HG03571 (cell line): ENCODE data around the gene SH3PXD2B.

ENCODE experiments used
- ATAC-seq: cut with Tn5 transposase; IDR thresholded peaks from one replicate; pipeline ENCODE4 v1.9.1; 2021; ENCODE audit not compliant: unreplicated experiment

SH3PXD2B gene

DNA sequence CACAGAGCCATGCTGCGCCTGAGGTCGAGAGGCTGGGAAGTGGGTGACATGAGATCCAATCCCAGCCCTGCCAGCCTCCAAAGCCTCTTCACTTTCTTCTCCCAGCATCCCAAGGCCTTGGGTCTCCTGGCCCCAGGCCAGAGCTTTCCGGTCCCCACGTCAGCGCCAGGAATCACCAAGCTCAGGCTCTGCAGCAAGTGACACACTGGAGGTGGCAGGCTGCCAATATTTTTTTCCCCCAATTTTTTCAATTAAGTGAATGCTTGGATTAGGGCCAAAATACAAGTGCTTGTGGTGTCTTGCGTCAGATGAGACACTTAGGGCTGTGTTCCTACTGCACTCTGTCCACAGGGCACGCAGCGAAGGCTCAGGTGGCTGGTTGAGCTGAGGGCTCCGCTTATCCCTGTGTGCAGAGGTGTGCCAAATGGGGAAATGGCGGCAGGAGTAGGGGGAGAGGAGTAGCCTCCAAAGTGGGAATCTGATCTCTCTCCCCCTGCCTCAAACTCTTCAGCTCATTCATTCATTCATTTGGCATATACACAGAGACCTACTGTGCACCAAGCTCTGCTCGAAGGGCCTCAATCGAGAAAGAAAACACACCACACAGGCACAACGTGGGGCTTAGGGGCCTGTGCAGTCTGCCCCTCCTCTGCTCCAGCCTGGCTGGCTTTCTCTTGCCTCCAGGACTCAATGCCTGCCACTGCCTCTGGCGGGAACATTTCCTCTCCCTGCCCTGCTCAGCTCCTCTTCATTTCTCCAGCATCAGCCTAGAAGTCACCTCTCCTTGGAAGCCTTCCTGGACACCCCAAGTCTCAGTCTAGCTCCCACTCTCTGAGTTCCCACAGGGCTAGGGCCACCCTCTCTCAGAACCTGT is 16.6 kb downstream of the SH3PXD2B start:
- no peak for ATAC-seq

DNA sequence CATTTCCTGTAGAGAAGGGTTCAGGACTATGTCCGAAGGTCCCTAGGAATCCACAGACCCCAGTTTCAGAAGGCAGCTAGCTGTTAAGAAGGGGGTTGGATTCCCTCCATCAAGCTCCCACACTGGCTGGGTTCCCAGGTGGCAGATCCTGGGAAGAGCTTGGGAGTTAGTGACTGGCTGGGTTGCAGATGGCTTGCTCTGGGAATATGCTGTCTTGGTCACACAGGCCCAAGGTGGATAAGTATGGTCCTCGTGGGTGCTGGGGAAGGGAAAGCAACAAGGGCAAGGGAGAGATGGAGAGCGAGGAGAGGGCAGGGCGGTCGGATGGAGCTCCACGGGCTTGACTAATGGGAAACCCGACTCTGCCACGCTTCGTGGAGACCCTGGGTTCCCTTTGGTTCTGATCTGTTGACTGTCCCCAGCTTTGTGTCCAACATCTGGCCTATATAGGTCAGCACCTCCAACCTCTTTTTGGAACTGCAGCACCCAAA is 17.4 kb downstream of the SH3PXD2B start:
- no peak for ATAC-seq

DNA sequence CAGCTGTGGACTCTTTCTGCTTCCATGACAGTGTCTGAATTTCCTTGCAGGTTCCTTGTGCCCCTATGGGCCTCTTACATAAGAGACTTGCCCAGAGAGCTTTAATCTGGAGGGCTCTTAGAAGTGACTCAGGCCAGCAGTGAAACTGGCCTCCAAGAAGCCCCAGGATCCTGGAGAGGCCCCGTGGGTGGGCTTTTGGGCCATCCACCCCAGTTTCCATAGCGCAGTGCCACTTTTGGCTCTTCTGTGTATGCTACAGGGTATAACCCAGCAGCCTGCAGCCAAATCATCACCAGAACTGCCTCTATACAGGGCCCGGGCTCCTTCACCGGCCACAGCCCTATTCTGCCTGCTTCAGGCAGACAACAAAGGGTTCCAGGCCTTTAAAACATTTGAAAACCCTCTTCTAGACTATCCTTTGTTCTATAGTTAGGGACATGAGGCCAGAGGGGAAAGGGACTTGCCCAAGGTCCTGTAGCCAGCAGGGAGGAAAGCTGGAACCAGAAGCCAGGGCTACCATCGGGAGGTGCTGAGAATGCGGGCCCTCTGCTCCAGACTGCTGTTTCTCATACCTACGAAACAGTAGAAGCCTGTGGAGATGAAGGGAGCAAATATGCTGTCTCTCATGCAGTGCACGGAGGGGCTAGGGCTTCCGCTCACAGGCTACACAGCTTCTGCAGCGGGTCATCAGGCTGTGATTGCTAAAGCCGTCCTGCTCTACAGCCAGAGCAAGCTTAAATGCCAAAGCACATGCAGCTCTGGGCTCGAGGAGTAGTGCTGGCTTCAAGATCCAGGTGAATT is 18.0 kb downstream of the SH3PXD2B start:
- no peak for ATAC-seq

DNA sequence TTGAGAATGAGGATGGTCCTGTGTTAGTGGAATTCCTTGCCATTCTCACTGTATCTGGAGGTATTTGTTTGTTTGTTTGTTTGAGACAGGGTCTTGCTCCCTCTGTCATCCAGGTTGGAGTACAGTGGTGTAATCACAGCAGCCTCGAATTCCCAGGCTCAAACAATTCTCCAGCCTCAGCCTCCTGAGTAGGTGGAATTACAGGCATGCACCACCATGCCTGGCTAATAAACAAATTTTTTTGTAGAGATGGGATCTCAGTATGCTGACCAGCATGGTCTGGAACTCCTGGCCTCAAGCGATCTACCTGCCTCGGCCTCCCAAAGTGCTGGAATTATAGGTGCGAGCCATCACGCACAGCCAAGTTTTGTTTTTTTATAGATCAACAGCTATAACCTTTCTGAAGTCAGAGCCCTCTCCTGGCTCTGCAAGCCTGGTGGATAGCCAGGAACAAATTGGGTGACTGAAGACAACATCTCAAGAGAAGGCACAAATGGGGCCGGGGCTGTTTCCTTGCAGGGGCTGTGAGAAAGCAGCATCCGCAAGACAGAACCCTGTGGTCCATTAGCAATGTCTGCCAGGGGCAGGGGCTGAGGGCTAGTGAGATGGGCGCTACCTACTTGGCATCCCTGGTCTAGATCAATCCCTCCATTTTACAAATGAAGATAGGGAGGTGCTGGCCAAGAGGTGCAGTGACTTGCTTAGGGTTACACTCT is 18.8 kb downstream of the SH3PXD2B start:
- ATAC-seq = no peak

GRCh38 chr5:172434251-172434650 is 20.1 kb downstream of the SH3PXD2B start:
- ATAC-seq = no peak

GRCh38 chr5:172433513-172433912 is 20.8 kb downstream of the SH3PXD2B start:
- no peak for ATAC-seq

DNA sequence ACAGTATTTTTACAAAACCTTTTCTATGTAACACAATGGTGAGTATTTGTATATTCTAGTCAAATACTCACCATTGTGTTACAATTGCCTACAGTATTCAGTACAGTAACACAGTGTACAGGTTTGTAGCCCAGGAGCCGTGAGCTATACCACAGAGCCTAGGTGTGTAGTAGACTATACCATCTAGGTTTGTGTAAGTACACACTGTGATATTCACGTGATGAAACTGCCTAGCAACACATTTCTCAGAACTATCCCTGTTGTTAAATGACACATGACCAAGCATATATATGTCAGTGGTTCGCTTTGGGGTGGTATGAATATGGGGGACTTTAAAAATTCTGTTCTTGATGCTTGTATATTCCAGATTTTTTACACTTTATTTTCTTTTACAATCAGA is 21.3 kb downstream of the SH3PXD2B start:
- no peak for ATAC-seq

DNA sequence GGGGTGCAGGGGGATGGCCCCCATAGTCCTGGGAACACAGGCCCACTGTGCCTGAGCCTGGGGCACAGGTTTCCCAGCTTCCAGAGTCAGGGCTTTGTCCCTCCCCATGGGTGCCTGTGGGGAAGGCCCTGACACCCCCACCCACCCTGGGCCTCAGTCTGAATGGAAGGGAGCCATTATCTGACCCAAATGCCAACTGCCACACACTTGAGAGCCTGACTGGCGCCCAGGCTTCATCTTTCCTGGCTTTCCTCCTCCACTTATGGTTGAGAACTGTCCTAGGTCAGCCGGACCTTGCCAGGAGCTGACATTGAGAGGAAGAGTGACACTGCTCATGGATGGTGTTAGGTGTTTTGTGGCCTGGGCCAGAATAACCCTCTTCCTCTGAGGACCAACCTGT is 24.0 kb downstream of the SH3PXD2B start:
- no peak for ATAC-seq

GRCh38 chr5:172429201-172429940 is 25.0 kb downstream of the SH3PXD2B start:
- no peak for ATAC-seq

DNA sequence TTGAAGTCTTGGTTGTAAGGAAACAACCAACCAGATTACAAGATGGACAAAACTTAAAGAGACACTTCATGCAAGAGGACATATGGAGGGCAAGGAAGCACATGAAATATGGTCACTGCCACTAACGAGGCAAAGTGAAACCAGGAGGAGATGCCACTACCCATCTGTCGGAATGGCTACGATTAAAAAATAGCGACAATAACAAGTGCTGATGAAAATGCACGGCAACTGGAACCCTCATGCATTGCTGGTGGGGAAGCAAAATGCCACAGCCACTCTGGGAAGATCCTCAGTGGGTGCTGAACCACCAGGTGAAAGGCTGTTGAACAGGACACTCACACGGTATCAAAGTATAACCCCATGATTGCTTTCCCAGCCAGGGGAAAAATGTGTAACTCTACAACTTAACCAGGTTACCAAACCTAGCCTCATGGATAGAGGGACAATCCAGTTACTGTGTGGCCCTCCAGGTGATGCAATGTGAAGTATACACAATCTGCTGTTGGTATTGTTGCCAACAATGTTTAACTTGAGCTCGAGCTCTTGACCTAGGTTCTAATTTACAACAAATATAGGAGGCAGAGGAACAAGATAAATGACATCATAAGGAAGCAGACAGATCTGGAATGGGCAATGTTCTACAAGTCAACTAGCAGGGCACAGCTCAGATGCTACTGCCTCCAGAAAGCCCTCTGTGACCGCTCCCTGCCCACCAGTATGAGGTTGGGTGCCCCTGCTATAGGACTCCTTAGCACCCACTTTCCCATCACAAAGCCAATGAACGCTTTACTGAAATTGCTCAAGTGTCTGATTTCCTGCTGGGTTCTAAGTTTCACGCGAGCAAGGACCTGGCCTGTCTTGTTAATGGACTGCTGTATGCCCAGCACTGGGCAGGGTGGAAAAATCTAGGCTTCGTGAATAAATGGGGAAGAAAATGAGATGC is 25.8 kb downstream of the SH3PXD2B start:
- no peak for ATAC-seq

- no peak for ATAC-seq
These were observed 27.1 kb downstream of the SH3PXD2B start for GRCh38 chr5:172427202-172427601.

GRCh38 chr5:172426086-172426485 is 28.2 kb downstream of the SH3PXD2B start:
- ATAC-seq = no peak

DNA sequence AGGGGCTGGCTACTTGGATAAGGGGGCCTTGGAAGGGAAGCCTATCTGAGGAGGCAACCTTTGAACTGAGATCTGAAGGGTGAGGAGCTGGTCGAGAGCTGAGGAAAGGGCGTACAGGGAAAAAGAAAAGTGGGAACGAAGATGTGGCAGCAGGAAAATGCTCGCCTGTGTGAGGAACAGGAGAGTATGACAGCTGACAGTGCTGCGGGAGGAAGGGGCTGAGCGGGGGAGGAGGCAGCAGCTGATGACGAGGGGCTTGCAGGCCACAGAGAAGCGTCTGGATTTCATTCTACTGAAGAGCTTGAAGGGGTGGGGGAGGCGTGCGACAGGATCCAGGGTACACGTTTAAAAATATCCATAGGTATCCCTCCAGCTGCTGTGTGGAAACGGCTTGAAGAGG is 28.9 kb downstream of the SH3PXD2B start:
- ATAC-seq = no peak

- ATAC-seq = no peak
These were observed 29.5 kb downstream of the SH3PXD2B start for GRCh38 chr5:172424808-172425207.

- ATAC-seq = no peak
These were observed 30.2 kb downstream of the SH3PXD2B start for GRCh38 chr5:172424111-172424490.

DNA sequence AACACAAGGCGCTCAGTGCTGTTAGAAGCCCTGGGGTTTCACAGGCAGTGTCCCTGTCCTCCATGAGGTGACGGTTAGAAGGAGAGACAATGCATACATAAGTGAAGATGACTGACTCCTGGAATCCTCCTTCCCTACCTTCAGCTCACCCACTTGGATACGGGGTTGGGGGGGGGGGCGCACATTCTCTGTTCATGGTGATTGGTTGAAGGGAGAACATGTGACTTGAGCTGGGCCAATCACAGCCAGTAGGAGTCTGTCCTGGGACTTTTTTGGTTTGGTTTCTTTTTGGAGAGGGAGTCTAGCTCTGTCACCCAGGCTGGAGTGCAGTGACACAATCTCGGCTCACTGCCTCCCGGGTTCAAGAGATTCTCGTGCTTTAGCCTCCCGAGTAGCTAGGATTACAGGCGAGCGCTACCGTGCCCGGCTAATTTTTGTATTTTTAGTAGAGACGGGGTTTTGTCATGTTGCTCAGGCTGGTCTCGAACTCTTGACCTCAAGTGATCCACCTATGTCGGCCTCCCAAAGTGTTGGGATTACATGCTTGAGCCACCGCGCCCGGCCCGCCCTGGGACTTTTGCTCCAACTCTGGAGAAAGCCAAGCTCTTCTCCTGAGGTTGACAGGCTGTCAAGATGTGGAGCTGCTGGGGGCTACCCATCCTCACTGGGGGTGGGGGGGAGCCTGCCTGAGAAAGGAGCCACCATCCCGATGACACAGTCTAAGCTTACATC is 30.8 kb downstream of the SH3PXD2B start:
- no peak for ATAC-seq

DNA sequence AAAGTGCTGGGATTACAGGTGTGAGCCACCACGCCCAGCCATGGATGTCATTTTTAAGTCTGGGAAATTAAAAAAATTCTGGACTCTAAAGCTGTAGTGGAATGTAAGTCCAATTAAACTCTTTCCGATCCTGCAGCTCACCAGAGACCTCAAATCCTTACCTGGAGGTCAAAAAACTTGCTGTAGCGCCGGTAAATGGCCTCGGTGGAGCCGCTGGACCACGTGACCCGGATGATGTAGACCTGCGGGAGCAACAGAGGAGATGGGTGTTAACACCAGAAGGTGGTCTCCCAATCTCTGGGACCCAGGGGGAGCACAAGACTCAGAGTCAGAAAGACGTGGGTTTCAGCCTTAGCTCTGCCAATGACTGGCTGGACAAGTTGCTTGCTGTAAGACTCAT is 32.1 kb downstream of the SH3PXD2B start:
- no peak for ATAC-seq

DNA sequence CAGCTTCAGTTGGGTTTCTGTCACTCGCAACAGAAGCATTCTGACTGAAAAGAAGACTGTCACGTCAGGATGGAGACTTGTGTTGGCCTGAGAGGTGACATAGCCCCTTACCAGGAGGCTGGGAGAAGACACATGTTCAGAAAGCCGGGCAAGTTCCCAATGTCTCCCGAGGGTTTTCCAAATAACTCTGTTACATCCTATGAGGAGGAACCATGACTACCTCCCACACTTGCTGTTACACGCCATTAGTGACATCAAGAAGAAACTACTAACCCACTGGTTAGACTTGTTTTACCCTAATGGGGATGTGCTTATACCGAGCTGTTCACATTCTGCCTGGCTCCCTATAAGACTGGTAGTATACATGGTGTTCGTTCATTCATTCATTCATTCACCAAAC is 33.3 kb downstream of the SH3PXD2B start:
- no peak for ATAC-seq
